Adrenal gland (tissue), 12 donors: ENCODE results near the gene TTC34. TPM values are rescaled to one million over a fixed set of nuclear protein-coding genes. Genes with fewer than 3 reads are reported as not detected.

Experiments used
- DNase-seq, 7 donors: peaks; one replicate each; pipeline ENCODE4 v3.0.0-alpha.2; 2019 to 2020
- H3K27ac ChIP-seq, 5 donors: fragments of 200-600 bp; sonication (generic) in 4 of 5; 1 replicate in 3 of 5; 2 replicates in 2 of 5; pipeline versions ENCODE4 v1.5.1 to v1.8.0; 2016 to 2020; ENCODE audit warnings: mild to moderate bottlenecking in 1 of 5
- H3K27me3 ChIP-seq: fragments of 200-600 bp; 2 replicates; pipeline ENCODE4 v1.8.0; 2021
- H3K36me3 ChIP-seq, 2 donors: fragments of 200-600 bp; replicated peaks in 1 of 2; 1 replicate in 1 of 2; 2 replicates in 1 of 2; pipeline versions ENCODE4 v1.5.1 to v1.8.0; 2018 to 2022
- H3K4me1 ChIP-seq, 2 donors: fragments of 200-600 bp; replicated peaks in 1 of 2; 1 replicate in 1 of 2; 2 replicates in 1 of 2; pipeline versions ENCODE4 v1.5.1 to v1.8.0; 2018 to 2021
- H3K4me3 ChIP-seq, 4 donors: fragments of 200-600 bp; sonication (generic) in 3 of 4; one replicate each; pipeline ENCODE4 v1.5.1; 2016 to 2018
- H3K9me3 ChIP-seq, 3 donors: fragments of 200-600 bp; sonication (generic) in 1 of 3; replicated peaks in 1 of 3; 1 replicate in 2 of 3; 2 replicates in 1 of 3; pipeline versions ENCODE4 v1.5.1 to v1.8.0; 2016 to 2021
- CTCF ChIP-seq, 6 experiments: fragments of 450-650 bp in 4 of 6; fragments of 200-600 bp in 2 of 6; sonication (generic) in 1 of 6; IDR thresholded peaks; 1 replicate in 5 of 6; 2 replicates in 1 of 6; pipeline versions ENCODE4 v1.5.1 to v1.8.0; 2016 to 2021; ENCODE audit warnings: antibody characterized with exemption in 6 of 6, mild to moderate bottlenecking in 2 of 6, moderate library complexity in 1 of 6
- POLR2A ChIP-seq, 2 donors: fragments of 450-650 bp; IDR thresholded peaks; one replicate each; pipeline ENCODE4 v1.6.1; 2017; ENCODE audit warnings: antibody characterized with exemption in 2 of 2, mild to moderate bottlenecking in 2 of 2, moderate library complexity in 1 of 2
- WGBS, 4 donors: extraction: QIAGEN DNeasy Blood & Tissue Kit in 2 of 4; methylation state at CpG; one replicate each; pipeline versions ENCODE4 v1.1.5 to v1.1.7; 2013 to 2017; 5-methylcytosine and 5-hydroxymethylcytosine counted together
- intact Hi-C, 2 donors: fragments of 100-400 bp; cut with DNase I; formaldehyde crosslinking; loops; one replicate each; pipeline versions ENCODE4 v1.14.1 to v1.15.0; 2022 to 2023
- polyA plus RNA-seq, 3 donors: library from polyadenylated mRNA; stranded (reverse); fragments of 200-250 nt in 2 of 3; fragments of 350-450 nt in 1 of 3; fragmentation: Illumina TruSeq in 1 of 3; extraction: RNeasy Lipid Tissue Mini Kit (QIAGEN cat#74804) in 1 of 3; gene quantifications; one replicate each; pipeline ENCODE4 v1.2.3, GENCODE V29; 2013 to 2014
- total RNA-seq, 9 donors: library from RNA; depleted of rRNA in 4 of 9; stranded (reverse); fragments of >200 nt in 4 of 9; fragments of 120-200 nt in 1 of 9; fragmentation: NEBNext Ultra II Directional in 1 of 9; extraction: Animal tissue kit (Norgen Biotek cat#: 25700) in 1 of 9; gene quantifications; one replicate each; pipeline versions ENCODE4 v1.1.0 to v1.2.4, GENCODE V29; 2013 to 2023
- donor health status: healthy with polysubstance abuse.
- donor health status: Bipolar disorder and iron deficiency.
- donor health status: DM: yes; HTN: yes; CAD: no.
- donor health status: DM: no; HTN: no; CAD: no.
- donor health status: DM: no; HTN: no; CAD: no.
- donor health status: DM: yes; HTN: yes; CAD: no.

The TTC34 gene
- total and polyA plus RNA-seq, 12 donors = 0.12 to 1.9 (median 0.47) TPM

- Histone ChIP-seq H3K4me3 (no peak overlapping the region), H3K27me3 (no peaks in the 10 kb centered on the region), H3K4me1 (no peaks in the 10 kb centered on the region), H3K36me3 (no peaks in the 10 kb centered on the region), H3K27ac (no peak overlapping the region), H3K9me3 (peaks cover 0 to 3% (median 0%) of the 10 kb centered on the region in 3 donors)
- DNase-seq = peak in 2 of 7 donors; percentile 4 to 9
- intact Hi-C loops = no loop called here
- 75 to 86% (median 84%) methylated on average over 6 to 19 of the region's 19 CpGs for WGBS, 4 donors
- TF ChIP-seq POLR2A (IDR thresholded peaks at IDR 0.05) (no peak), CTCF (IDR thresholded peaks at IDR 0.05) (no peak)
These were observed 189.7 kb downstream of the TTC34 start for GRCh38 chr1:2611621-2612437.

GRCh38 chr1:2611031-2611501, 190.4 kb downstream of the TTC34 start:
- no peaks in the 10 kb centered on the region for H3K36me3 ChIP-seq
- TF ChIP-seq CTCF (IDR thresholded peaks at IDR 0.05) (no peak), POLR2A (IDR thresholded peaks at IDR 0.05) (no peak)
- no peaks in the 10 kb centered on the region for H3K4me1 ChIP-seq
- peaks cover 0 to 3% (median 0%) of the 10 kb centered on the region in 3 donors for H3K9me3 ChIP-seq
- intact Hi-C loops = no loop called here
- no peak overlapping the region for H3K4me3 ChIP-seq
- H3K27ac ChIP-seq = no peak overlapping the region
- WGBS, 4 donors = 14 to 46% (median 28%) methylated on average over 2 to 24 of the region's 24 CpGs
- peak in 4 of 7 donors; percentile 18 to 45 (median 35) for DNase-seq
- H3K27me3 ChIP-seq = peaks cover 3% of the 10 kb centered on the region

GRCh38 chr1:2610036-2610959, 191.2 kb downstream of the TTC34 start:
- peak in 3 of 7 donors; percentile 6 to 18 (median 12) for DNase-seq
- peaks cover 4% of the 10 kb centered on the region for H3K27me3 ChIP-seq
- TF ChIP-seq CTCF (IDR thresholded peaks at IDR 0.05) = no peak
- TF ChIP-seq POLR2A (IDR thresholded peaks at IDR 0.05) = no peak

More at GRCh38 chr1:2610036-2610959, 191.2 kb downstream of the TTC34 start:
- WGBS, 4 donors = 67 to 84% (median 73%) methylated on average over 15 to 21 of the region's 21 CpGs
- H3K27ac ChIP-seq = no peak overlapping the region
- H3K36me3 ChIP-seq = no peaks in the 10 kb centered on the region
- no peaks in the 10 kb centered on the region for H3K4me1 ChIP-seq
- no peak overlapping the region for H3K4me3 ChIP-seq
- intact Hi-C loops = no loop called here
- H3K9me3 ChIP-seq = no peaks in the 10 kb centered on the region
